RPMI7951 (cell line): Measurements from ENCODE around the gene ERN1. TPM values are rescaled to one million over a fixed set of nuclear protein-coding genes. Genes with fewer than 3 reads are reported as not detected.
A peak's percentile ranks its signal among the peaks of the same experiment; 100 is the strongest.

Experiments used
- DNase-seq: peaks from one replicate; pipeline ENCODE4 v3.0.0-alpha.2; 2012; ENCODE audit warnings: low read depth
- total RNA-seq: library from RNA; depleted of rRNA; stranded (reverse); fragments of >200 nt; shearing (Covaris generic); gene quantifications from 2 replicates; pipeline ENCODE4 v1.2.3, GENCODE V29; 2014

Gene ERN1
- total RNA-seq, 1 experiment from 2014 or later = 3.4 TPM

- no peak for DNase-seq
Observed at GRCh38 chr17:64004903-64005733, 124.8 kb downstream of the ERN1 start.

GRCh38 chr17:64004218-64004770 is 125.7 kb downstream of the ERN1 start:
- DNase-seq = no peak

GRCh38 chr17:64003526-64004121 is 126.3 kb downstream of the ERN1 start:
- no peak for DNase-seq

GRCh38 chr17:64002658-64003525 is 127.1 kb downstream of the ERN1 start:
- DNase-seq = no peak

GRCh38 chr17:64001763-64002529 is 128.0 kb downstream of the ERN1 start:
- no peak for DNase-seq

GRCh38 chr17:64001091-64001579 is 128.8 kb downstream of the ERN1 start:
- no peak for DNase-seq

GRCh38 chr17:63999680-64000531 is 130.0 kb downstream of the ERN1 start:
- DNase-seq = no peak

GRCh38 chr17:63998721-63999679 is 130.9 kb downstream of the ERN1 start:
- no peak for DNase-seq

GRCh38 chr17:63998050-63998720 is 131.8 kb downstream of the ERN1 start, which contains the start of gene PRR29:
TSS of gene PRR29 (plus strand) at chr17:63998351. CDS start at chr17:63998365, 14 bp downstream.
- DNase-seq = peak; percentile 40

GRCh38 chr17:63997341-63998048 is 132.4 kb downstream of the ERN1 start:
- no peak for DNase-seq

- no peak for DNase-seq
Observed at GRCh38 chr17:63996430-63997182, 133.3 kb downstream of the ERN1 start.

- DNase-seq = no peak
Observed at GRCh38 chr17:63995626-63996025, 134.3 kb downstream of the ERN1 start.

- no peak for DNase-seq
Observed at GRCh38 chr17:63993368-63993985, 136.5 kb downstream of the ERN1 start.

GRCh38 chr17:63991611-63992010 is 138.3 kb downstream of the ERN1 start:
- no peak for DNase-seq

GRCh38 chr17:63989622-63990345 is 140.2 kb downstream of the ERN1 start:
- DNase-seq = no peak
